Left ventricle myocardium superior (tissue), 1 donor: ENCODE data around the gene TRPM3. TPM values are rescaled to one million over a fixed set of nuclear protein-coding genes. Genes with fewer than 3 reads are reported as not detected.

ENCODE experiments used
- ATAC-seq: fragments of 200-7000 bp; cut with Tn5 transposase; one replicate; pipeline ENCODE4 v1.9.1; 2020; ENCODE audit warnings: mild to moderate bottlenecking, moderate library complexity
- DNase-seq: peaks from one replicate; pipeline ENCODE4 v3.0.0-alpha.2; 2020
- intact Hi-C: fragments of 100-400 bp; cut with micrococcal nuclease; formaldehyde crosslinking; loops from one replicate; pipeline ENCODE4 v1.11.0; 2022
- total RNA-seq: library from RNA; stranded (reverse); fragmentation: NEBNext Ultra II Directional; extraction: Animal tissue kit (Norgen Biotek cat#: 25700); gene quantifications from one replicate; pipeline ENCODE4 v1.2.1, GENCODE V29; 2021
- donor health status: DM: no; HTN: yes; CAD: no; lungs with severe emphysema.

TRPM3 gene
- total RNA-seq, 1 donor from 2014 or later, result 0.35 TPM

- intact Hi-C loops, result no loop called here
- DNase-seq (no peak), ATAC-seq (peak; percentile 68)
These were observed 252.5 kb downstream of the TRPM3 start for GRCh38 chr9:70868661-70869652.

- DNase-seq (no peak), ATAC-seq (no peak)
- intact Hi-C loops, result no loop called here
These were observed 253.4 kb downstream of the TRPM3 start for GRCh38 chr9:70868041-70868440.

GRCh38 chr9:70865471-70865870 lies 255.9 kb downstream of the TRPM3 start:
- DNase-seq (no peak), ATAC-seq (no peak)
- intact Hi-C loops, result no loop called here

GRCh38 chr9:70861797-70862196 lies 259.6 kb downstream of the TRPM3 start:
- intact Hi-C loops, result no loop called here
- no peak for ATAC-seq
- DNase-seq, result no peak

- intact Hi-C loops, result no loop called here
- ATAC-seq, result no peak
- no peak for DNase-seq
These were observed 260.0 kb downstream of the TRPM3 start for GRCh38 chr9:70861376-70861775.

GRCh38 chr9:70859694-70860093 lies 261.7 kb downstream of the TRPM3 start:
- ATAC-seq (no peak), DNase-seq (no peak)
- intact Hi-C loops, result no loop called here

- ATAC-seq (no peak), DNase-seq (no peak)
- intact Hi-C loops, result no loop called here
These were observed 265.0 kb downstream of the TRPM3 start for GRCh38 chr9:70856411-70856810.

- intact Hi-C loops, result no loop called here
- no peak for DNase-seq
- no peak for ATAC-seq
These were observed 268.6 kb downstream of the TRPM3 start for GRCh38 chr9:70852711-70853240.

- intact Hi-C loops, result no loop called here
- DNase-seq (no peak), ATAC-seq (no peak)
These were observed 281.2 kb downstream of the TRPM3 start for GRCh38 chr9:70840266-70840665.

- intact Hi-C loops, result no loop called here
- no peak for ATAC-seq
- no peak for DNase-seq
These were observed 286.1 kb downstream of the TRPM3 start for GRCh38 chr9:70835323-70835722.

GRCh38 chr9:70832492-70832891 lies 288.9 kb downstream of the TRPM3 start:
- intact Hi-C loops, result no loop called here
- DNase-seq (no peak), ATAC-seq (no peak)

GRCh38 chr9:70830618-70831017 lies 290.8 kb downstream of the TRPM3 start:
- DNase-seq, result no peak
- ATAC-seq, result no peak
- intact Hi-C loops, result no loop called here

GRCh38 chr9:70829591-70830265 lies 291.7 kb downstream of the TRPM3 start:
- no peak for DNase-seq
- intact Hi-C loops, result no loop called here
- ATAC-seq, result no peak

- intact Hi-C loops, result no loop called here
- ATAC-seq (no peak), DNase-seq (no peak)
These were observed 294.9 kb downstream of the TRPM3 start for GRCh38 chr9:70826562-70826961.

- intact Hi-C loops, result no loop called here
- ATAC-seq (no peak), DNase-seq (no peak)
These were observed 298.1 kb downstream of the TRPM3 start for GRCh38 chr9:70823284-70823683.

GRCh38 chr9:70817311-70817710 lies 304.1 kb downstream of the TRPM3 start:
- ATAC-seq, result no peak
- intact Hi-C loops, result no loop called here
- DNase-seq, result no peak

GRCh38 chr9:70816891-70817290 lies 304.5 kb downstream of the TRPM3 start:
- ATAC-seq (no peak), DNase-seq (no peak)
- intact Hi-C loops, result no loop called here

GRCh38 chr9:70816316-70816715 lies 305.1 kb downstream of the TRPM3 start:
- DNase-seq (no peak), ATAC-seq (no peak)
- intact Hi-C loops, result no loop called here

GRCh38 chr9:70814597-70814996 lies 306.8 kb downstream of the TRPM3 start:
- ATAC-seq, result no peak
- intact Hi-C loops, result no loop called here
- DNase-seq, result no peak

- ATAC-seq (no peak), DNase-seq (no peak)
- intact Hi-C loops, result no loop called here
These were observed 308.3 kb downstream of the TRPM3 start for GRCh38 chr9:70813141-70813540.
